ENCODE measurements around the gene GPC6. TPM values are rescaled to one million over a fixed set of nuclear protein-coding genes. Genes with fewer than 3 reads are reported as not detected.

Gene GPC6
- polyA plus RNA-seq, 2 of the 4 experiments (the other 2 are of a cell fraction) = 8.0 to 14.4 TPM

- FAIRE-seq (no peak), DNase-seq (ENCODE audit: low read depth in 1 of 2, low spot score in 1 of 2) (no peak), ATAC-seq (no peak)
- no peaks in the 10 kb centered on the region for H3K4me1 ChIP-seq
- TF ChIP-seq EHF (CRISPR knock-in tag; IDR thresholded peaks at IDR 0.05) (no peak), SREBF2 (IDR thresholded peaks at IDR 0.05) (no peak), MAZ (IDR thresholded peaks at IDR 0.05; ENCODE audit: borderline replicate concordance, low read depth, low read length) (no peak), JUN (IDR thresholded peaks at IDR 0.05) (no peak), PHF8 (IDR thresholded peaks at IDR 0.05; ENCODE audit: borderline replicate concordance, low read depth) (no peak), TFCP2L1 (CRISPR knock-in tag; IDR thresholded peaks at IDR 0.05) (no peak), HOXB13 (CRISPR knock-in tag; IDR thresholded peaks at IDR 0.05; ENCODE audit: low read depth) (no peak), REST (IDR thresholded peaks at IDR 0.05) (no peak), BCL3 (IDR thresholded peaks at IDR 0.05) (no peak), ZC3H11A (IDR thresholded peaks at IDR 0.05) (no peak), HOXB5 (CRISPR knock-in tag; IDR thresholded peaks at IDR 0.05) (no peak), MAX (IDR thresholded peaks at IDR 0.05) (no peak), FOSL2 (IDR thresholded peaks at IDR 0.05) (no peak), FOSL2 (CRISPR knock-in tag; IDR thresholded peaks at IDR 0.05) (no peak), KDM1A (IDR thresholded peaks at IDR 0.05; ENCODE audit: low read depth) (no peak), E2F6 (IDR thresholded peaks at IDR 0.05; ENCODE audit: borderline replicate concordance, low read depth) (no peak), RARB (CRISPR knock-in tag; IDR thresholded peaks at IDR 0.05) (no peak)
- ChIA-PET CTCF (no interaction called here), POLR2A (no interaction called here)
- H3K4me3 ChIP-seq = no peak overlapping the region
- H3K27ac ChIP-seq = no peak overlapping the region
- no peaks in the 10 kb centered on the region for H3K9me3 ChIP-seq
- H3K4me2 ChIP-seq = no peak overlapping the region
- 59% methylated on average over 3 of the region's 3 CpGs for WGBS (ENCODE audit: missing lambda C conversion rate)
These were observed 184.6 kb downstream of the GPC6 start for GRCh38 chr13:93411186-93411680.

DNA sequence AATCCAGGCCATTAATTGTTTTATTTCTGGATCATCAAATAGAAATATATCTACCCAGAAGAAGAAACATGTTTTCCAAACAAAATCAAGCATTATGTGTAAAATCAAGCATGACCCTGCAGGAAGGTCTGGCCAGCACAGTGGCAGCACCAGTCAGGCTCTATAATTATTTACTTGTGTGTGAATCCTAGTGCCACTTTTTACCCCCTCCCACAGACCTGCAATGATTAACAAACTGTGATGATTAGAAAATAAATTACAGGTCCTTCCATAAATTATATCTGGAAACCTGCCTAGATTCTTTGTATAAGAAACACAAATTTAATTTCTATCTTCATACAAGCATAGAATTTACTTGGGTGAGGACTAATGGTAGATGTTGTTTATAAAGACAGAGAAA, 186.1 kb downstream of the GPC6 start:
- TF ChIP-seq ZSCAN20 (CRISPR knock-in tag; IDR thresholded peaks at IDR 0.05) = no peak
- no peak for TF ChIP-seq SMC3 (IDR thresholded peaks at IDR 0.05)
- TF ChIP-seq MYC (IDR thresholded peaks at IDR 0.05; ENCODE audit: borderline replicate concordance, low read length) = no peak
- no peak for TF ChIP-seq JUNB (IDR thresholded peaks at IDR 0.05)
- H3K4me1 ChIP-seq = no peaks in the 10 kb centered on the region
- no peak overlapping the region for H3K27ac ChIP-seq
- H3K9me3 ChIP-seq = no peaks in the 10 kb centered on the region
- no peak overlapping the region for H3K4me2 ChIP-seq
- ChIA-PET CTCF (no interaction called here), POLR2A (no interaction called here)
- no peak for ATAC-seq
- no peak for DNase-seq (ENCODE audit: low read depth in 1 of 2, low spot score in 1 of 2)
- H3K4me3 ChIP-seq = no peak overlapping the region
- no peak for FAIRE-seq

Measured in A549 (cell line).